ENCODE results near the gene FBXL19. TPM values are rescaled to one million over a fixed set of nuclear protein-coding genes. Genes with fewer than 3 reads are reported as not detected.

FBXL19 gene
- total and polyA plus RNA-seq, 2 of the 13 experiments (the other 11 are each of a cell fraction or from before 2014, with no cell fraction given): 6.0 to 13.7 TPM

GRCh38 chr16:30986129-30986991 is 63.0 kb downstream of the FBXL19 start (continued):
- TF ChIP-seq AGO2 (optimal IDR thresholded peaks at IDR 0.05; ENCODE audit: low read depth, low read length): peak; percentile 39
- TF ChIP-seq EP300 (IDR thresholded peaks at IDR 0.05; ENCODE audit: low read depth in 2 of 2, low read length in 2 of 2): no peak
- 0 out of 2 replicates have a peak, but pooled peaks have one; percentile 23 for TF ChIP-seq EP300 (CRISPR knock-in tag; IDR thresholded peaks at IDR 0.05; ENCODE audit: borderline replicate concordance)
- peak; percentile 42; the same call in 1 of the 2 replicates for TF ChIP-seq SP5 (CRISPR knock-in tag; IDR thresholded peaks at IDR 0.05; ENCODE audit: borderline replicate concordance, low read depth)
- TF ChIP-seq CENPT (CRISPR knock-in tag; IDR thresholded peaks at IDR 0.05; ENCODE audit: low read depth): 0 out of 2 replicates have a peak, but pooled peaks have one; percentile 68
- TF ChIP-seq ZBTB38 (CRISPR knock-in tag; IDR thresholded peaks at IDR 0.05): peak; percentile 6; the same call in 1 of the 2 replicates
- no peak for TF ChIP-seq ZNF7 (CRISPR knock-in tag; IDR thresholded peaks at IDR 0.05)
- no peak for TF ChIP-seq JUN (CRISPR knock-in tag; IDR thresholded peaks at IDR 0.05)
- TF ChIP-seq HCFC1 (IDR thresholded peaks at IDR 0.05; ENCODE audit: low read depth, low read length): no peak
- TF ChIP-seq ZNF451 (CRISPR knock-in tag; IDR thresholded peaks at IDR 0.05): peak; percentile 44; the same call in 1 of the 2 replicates
- no peak for TF ChIP-seq ZC3H13 (CRISPR knock-in tag; IDR thresholded peaks at IDR 0.05)
- TF ChIP-seq ZNF253 (CRISPR knock-in tag; IDR thresholded peaks at IDR 0.05; ENCODE audit: borderline replicate concordance): peak; percentile 58; the same call in 1 of the 2 replicates
- peak; percentile 12; the same call in 1 of the 2 replicates for TF ChIP-seq NRL (CRISPR knock-in tag; IDR thresholded peaks at IDR 0.05; ENCODE audit: borderline replicate concordance)
- TF ChIP-seq AHR (CRISPR knock-in tag; IDR thresholded peaks at IDR 0.05): no peak
- TF ChIP-seq SALL1 (CRISPR knock-in tag; IDR thresholded peaks at IDR 0.05): peak; percentile 36
- 0 out of 2 replicates have a peak, but pooled peaks have one; percentile 20 for TF ChIP-seq FOXC1 (CRISPR knock-in tag; IDR thresholded peaks at IDR 0.05; ENCODE audit: borderline replicate concordance)
- 0 out of 2 replicates have a peak, but pooled peaks have one; percentile 43 for TF ChIP-seq HES4 (CRISPR knock-in tag; IDR thresholded peaks at IDR 0.05; ENCODE audit: borderline replicate concordance)
- TF ChIP-seq KIAA2018 (CRISPR knock-in tag; IDR thresholded peaks at IDR 0.05; ENCODE audit: borderline replicate concordance): no peak
- no peak for TF ChIP-seq CREB3 (CRISPR knock-in tag; IDR thresholded peaks at IDR 0.05)
- 0 out of 2 replicates have a peak, but pooled peaks have one; percentile 54 for TF ChIP-seq ZNF138 (CRISPR knock-in tag; IDR thresholded peaks at IDR 0.05; ENCODE audit: low read depth)

All from HepG2 (cell line).